ENCODE results near the gene PTPRN2. TPM values are rescaled to one million over a fixed set of nuclear protein-coding genes. Genes with fewer than 3 reads are reported as not detected.

Gene PTPRN2
- total RNA-seq, 1 donor from 2014 or later, result 32.2 TPM

DNA sequence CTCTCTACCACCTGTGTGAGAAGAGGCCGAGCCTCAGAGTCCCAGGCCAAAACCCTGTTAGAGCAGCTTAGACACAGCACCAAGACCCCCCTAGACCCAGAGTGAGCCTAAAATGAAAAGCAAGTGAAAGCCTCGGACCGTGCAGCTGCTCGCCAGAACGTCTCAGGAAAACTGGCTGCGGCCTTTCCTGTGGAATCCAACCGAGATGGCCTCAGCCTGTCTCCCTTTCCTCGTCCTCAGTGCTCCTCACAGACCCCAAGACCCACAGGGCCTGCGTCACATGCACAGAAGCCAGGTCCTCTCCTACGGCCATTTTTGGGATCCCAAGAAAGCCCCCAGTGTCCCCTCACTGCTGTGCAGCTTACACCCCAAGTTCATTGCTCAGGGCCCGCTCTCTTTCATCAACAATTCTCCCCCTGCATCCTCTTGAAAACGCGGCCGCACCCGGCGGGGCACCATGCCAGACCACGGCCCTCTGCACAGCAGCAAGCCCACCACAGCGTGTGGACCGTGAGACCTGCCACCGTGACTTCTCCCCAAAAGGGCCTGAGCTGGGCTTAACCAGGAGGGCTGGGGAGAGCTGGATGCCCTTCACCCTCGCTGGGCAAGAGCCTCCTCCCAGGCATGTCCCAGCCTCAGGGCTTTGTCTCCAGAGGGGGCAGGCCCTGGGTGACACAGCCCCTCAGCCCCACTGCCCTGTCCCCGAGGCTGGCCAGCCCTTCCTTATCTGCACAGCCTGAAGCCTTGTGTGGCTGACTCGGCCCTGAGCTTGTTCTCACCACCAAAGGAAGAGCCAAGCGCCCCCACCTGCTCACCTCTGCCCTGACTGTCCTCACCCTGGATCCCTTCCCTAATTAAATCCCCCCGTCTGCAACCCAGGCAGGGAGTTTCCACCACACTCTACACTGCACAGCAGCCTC lies 142.9 kb downstream of the PTPRN2 start:
- peaks cover 12% of the 10 kb centered on the region for H3K9me3 Mint-ChIP-seq
- H3K4me3 Mint-ChIP-seq, result no peak overlapping the region
- H3K27me3 Mint-ChIP-seq (ENCODE audit: low read depth), result no peaks in the 10 kb centered on the region
- DNase-seq (ENCODE audit: low read depth, low spot score), result no peak
- H3K4me1 Mint-ChIP-seq, result no peaks in the 10 kb centered on the region
- peaks cover 10% of the 10 kb centered on the region for H3K36me3 Mint-ChIP-seq (ENCODE audit: low read depth)
- TF ChIP-seq, protein P1, sequence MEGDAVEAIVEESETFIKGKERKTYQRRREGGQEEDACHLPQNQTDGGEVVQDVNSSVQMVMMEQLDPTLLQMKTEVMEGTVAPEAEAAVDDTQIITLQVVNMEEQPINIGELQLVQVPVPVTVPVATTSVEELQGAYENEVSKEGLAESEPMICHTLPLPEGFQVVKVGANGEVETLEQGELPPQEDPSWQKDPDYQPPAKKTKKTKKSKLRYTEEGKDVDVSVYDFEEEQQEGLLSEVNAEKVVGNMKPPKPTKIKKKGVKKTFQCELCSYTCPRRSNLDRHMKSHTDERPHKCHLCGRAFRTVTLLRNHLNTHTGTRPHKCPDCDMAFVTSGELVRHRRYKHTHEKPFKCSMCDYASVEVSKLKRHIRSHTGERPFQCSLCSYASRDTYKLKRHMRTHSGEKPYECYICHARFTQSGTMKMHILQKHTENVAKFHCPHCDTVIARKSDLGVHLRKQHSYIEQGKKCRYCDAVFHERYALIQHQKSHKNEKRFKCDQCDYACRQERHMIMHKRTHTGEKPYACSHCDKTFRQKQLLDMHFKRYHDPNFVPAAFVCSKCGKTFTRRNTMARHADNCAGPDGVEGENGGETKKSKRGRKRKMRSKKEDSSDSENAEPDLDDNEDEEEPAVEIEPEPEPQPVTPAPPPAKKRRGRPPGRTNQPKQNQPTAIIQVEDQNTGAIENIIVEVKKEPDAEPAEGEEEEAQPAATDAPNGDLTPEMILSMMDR (conservative IDR thresholded peaks at IDR 0.05), result no peak
- no peak overlapping the region for H3K27ac Mint-ChIP-seq (ENCODE audit: unreplicated experiment)

- TF ChIP-seq, protein P1 (conservative IDR thresholded peaks at IDR 0.05), result no peak
- H3K4me3 Mint-ChIP-seq, result no peak overlapping the region
- peaks cover 7% of the 10 kb centered on the region for H3K27me3 Mint-ChIP-seq (ENCODE audit: low read depth)
- no peak for DNase-seq (ENCODE audit: low read depth, low spot score)
- H3K4me1 Mint-ChIP-seq, result no peaks in the 10 kb centered on the region
- H3K27ac Mint-ChIP-seq (ENCODE audit: unreplicated experiment), result no peak overlapping the region
- H3K9me3 Mint-ChIP-seq, result peaks cover 12% of the 10 kb centered on the region
- H3K36me3 Mint-ChIP-seq (ENCODE audit: low read depth), result peaks cover 10% of the 10 kb centered on the region
These were observed 143.7 kb downstream of the PTPRN2 start for GRCh38 chr7:158443688-158444483.

- no peak for DNase-seq (ENCODE audit: low read depth, low spot score)
- Mint-ChIP-seq H3K27ac (ENCODE audit: unreplicated experiment) (no peak overlapping the region), H3K4me3 (no peak overlapping the region), H3K4me1 (no peaks in the 10 kb centered on the region), H3K27me3 (ENCODE audit: low read depth) (peaks cover 9% of the 10 kb centered on the region), H3K9me3 (peaks cover 12% of the 10 kb centered on the region), H3K36me3 (ENCODE audit: low read depth) (peaks cover 10% of the 10 kb centered on the region)
- TF ChIP-seq, protein P1 (conservative IDR thresholded peaks at IDR 0.05), result no peak
These were observed 144.5 kb downstream of the PTPRN2 start for GRCh38 chr7:158443014-158443687.

- TF ChIP-seq, protein P1 (conservative IDR thresholded peaks at IDR 0.05), result peak; percentile 57
- H3K4me3 Mint-ChIP-seq, result no peak overlapping the region
- peaks cover 10% of the 10 kb centered on the region for H3K36me3 Mint-ChIP-seq (ENCODE audit: low read depth)
- no peaks in the 10 kb centered on the region for H3K4me1 Mint-ChIP-seq
- peaks cover 12% of the 10 kb centered on the region for H3K9me3 Mint-ChIP-seq
- H3K27me3 Mint-ChIP-seq (ENCODE audit: low read depth), result peaks cover 11% of the 10 kb centered on the region
- no peak overlapping the region for H3K27ac Mint-ChIP-seq (ENCODE audit: unreplicated experiment)
- DNase-seq (ENCODE audit: low read depth, low spot score), result no peak
These were observed 145.4 kb downstream of the PTPRN2 start for GRCh38 chr7:158442260-158442659.

DNA sequence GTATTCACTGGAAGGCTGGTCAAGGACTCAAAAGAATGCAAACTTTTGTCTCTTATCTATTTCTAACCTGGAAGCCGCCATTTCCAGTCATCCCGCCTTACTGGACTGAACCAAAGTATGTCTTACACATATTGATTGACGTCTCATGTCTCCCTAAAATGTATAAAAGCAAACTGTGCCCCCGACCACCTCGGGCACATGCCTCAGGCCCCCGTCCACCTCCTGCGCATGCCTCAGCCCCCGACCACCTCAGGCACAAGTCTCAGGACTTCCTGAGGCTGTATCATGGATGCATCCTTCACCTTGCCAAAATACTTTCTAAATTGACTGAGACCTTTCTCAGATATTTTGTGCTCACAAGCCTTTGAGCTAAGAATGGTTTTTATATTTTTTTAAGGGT lies 148.6 kb downstream of the PTPRN2 start:
- Mint-ChIP-seq H3K9me3 (peaks cover 18% of the 10 kb centered on the region), H3K27ac (ENCODE audit: unreplicated experiment) (no peak overlapping the region), H3K36me3 (ENCODE audit: low read depth) (peaks cover 10% of the 10 kb centered on the region), H3K4me3 (no peak overlapping the region), H3K4me1 (no peaks in the 10 kb centered on the region), H3K27me3 (ENCODE audit: low read depth) (peaks cover 22% of the 10 kb centered on the region)
- TF ChIP-seq, protein P1 (conservative IDR thresholded peaks at IDR 0.05), result no peak
- DNase-seq (ENCODE audit: low read depth, low spot score), result no peak
